NCI-H1105 treated with DMSO at 0.1 percent for 48 hours (cell line): Measurements from ENCODE around the gene PDIA4.

Source experiments
- DNase-seq: peaks from one replicate; lab custom pipeline; 2025; lab: John Stamatoyannopoulos, UW

The PDIA4 gene

GRCh38 chr7:148964483-148965267, 63.6 kb downstream of the PDIA4 start:
- DNase-seq = peak; percentile 13

- DNase-seq = peak; percentile 19
Measured at GRCh38 chr7:148963583-148964482, 64.5 kb downstream of the PDIA4 start.

DNA sequence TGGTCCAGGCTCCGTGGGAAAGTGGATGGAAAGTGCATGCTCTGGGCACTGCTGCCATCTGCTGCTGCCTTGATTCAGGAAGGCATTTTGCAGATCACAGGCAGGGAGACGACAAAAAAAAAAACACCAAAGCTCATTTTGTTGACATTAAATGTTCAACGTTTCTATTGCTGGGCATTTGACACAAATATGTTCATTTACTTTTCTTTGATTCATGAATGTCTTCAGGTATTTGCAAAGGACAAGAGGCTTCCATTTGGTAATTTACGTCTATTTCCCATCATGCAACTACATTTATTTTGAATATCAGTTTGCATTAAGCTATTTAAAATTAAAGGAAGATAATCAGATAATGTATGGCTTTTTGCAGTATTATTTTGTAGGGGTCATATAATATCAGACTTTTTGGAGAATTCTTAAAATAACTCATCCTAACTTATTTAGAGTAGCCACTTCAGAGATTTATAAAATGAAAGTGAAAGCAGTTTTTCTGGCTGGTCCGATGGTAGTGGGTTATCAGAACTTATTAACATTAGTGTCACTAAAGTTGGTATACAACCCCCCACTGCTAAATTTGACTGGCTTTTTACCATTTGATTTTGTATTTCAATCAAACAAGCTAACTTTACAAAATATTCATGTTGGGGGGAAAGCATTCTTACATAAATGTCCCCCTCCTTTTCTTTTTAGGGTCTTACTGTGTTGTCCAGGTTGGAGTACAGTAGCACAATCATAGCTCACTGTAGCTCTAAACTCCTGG, 65.3 kb downstream of the PDIA4 start:
- DNase-seq = peak; percentile 73

DNA sequence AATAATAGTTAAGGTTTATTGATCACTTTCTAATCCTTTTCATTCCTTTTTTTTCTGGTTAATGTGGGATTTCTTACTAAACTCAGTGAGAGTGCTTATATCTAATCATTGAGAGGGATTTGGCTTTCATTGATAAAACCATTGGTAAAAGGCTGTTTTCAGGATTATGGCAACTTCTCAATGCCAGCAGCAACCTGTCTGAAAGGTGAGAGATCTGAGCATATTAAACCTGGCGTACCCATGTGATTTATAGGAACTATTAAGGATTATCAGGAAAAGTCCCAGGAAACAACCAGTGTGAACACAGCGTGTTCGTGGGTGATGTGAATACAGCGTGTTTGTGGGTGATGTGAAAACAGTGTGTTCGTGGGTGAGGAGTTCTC, 65.9 kb downstream of the PDIA4 start:
- DNase-seq = no peak

DNA sequence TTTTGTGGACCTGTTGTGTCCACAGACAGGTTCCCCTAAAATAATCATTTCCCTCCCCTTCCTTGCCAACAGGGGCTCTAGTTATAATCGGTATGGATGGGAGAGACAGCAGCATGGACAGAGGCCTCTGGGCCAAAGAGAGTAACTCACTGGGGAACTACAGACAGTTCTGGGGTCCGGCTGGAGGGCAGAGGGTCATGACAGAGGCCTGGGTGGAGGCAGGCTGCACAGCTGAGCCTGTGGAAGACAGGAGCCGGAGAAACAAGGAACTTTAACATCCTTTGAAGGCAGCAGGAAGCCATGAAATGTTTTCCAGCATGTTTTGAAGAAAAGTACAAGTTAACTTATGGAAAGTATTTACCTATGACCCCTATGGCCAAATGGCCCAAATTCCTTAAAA, 68.6 kb downstream of the PDIA4 start:
- DNase-seq = no peak

DNA sequence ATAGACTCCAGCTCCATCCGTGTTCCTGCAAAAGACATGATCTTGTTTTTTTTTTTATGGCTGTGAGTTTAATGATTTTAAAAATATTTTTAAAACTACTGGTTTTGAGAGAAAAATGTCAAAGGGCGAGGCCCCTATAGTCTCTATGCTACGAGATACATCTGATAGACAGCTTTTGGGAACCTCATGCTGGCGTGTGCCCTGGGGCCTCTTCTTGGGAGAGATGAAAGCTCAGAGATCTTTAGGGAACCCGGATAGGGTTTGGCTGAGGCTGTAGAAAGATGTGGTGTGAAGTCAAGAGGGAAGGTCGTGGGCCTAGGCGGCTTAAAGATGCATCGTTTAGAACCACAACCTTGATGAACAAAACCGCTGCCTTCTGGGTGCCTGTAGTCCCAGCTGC, 70.2 kb downstream of the PDIA4 start:
- DNase-seq = no peak

- no peak for DNase-seq
Measured at GRCh38 chr7:148954766-148955165, 73.5 kb downstream of the PDIA4 start.

DNA sequence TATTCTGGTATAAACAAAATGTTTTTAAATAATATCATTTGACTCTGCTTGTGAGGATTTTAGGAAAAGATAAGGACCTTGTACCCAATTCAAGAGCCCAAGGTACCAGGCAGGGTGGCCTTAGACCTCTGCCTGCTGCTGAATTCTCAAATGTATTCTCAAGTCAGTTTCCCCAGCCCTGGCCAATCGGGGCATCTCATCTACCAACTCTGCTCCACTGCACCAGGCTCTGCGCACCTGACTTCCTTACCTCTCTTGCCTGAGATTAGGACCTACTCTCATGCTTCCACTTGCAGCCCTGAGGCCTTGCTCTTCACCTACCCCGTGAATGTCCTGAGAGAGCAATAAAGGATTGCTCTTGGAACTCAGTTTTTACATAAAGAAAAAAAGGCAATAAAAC, 74.6 kb downstream of the PDIA4 start:
- no peak for DNase-seq
